GM21786 (cell line): ENCODE measurements around the gene G3BP2.
A peak's percentile ranks its signal among the peaks of the same experiment; 100 is the strongest.

ENCODE experiments used
- ATAC-seq: cut with Tn5 transposase; IDR thresholded peaks from one replicate; pipeline ENCODE4 v1.9.1; 2021; ENCODE audit not compliant: unreplicated experiment

G3BP2 gene

DNA sequence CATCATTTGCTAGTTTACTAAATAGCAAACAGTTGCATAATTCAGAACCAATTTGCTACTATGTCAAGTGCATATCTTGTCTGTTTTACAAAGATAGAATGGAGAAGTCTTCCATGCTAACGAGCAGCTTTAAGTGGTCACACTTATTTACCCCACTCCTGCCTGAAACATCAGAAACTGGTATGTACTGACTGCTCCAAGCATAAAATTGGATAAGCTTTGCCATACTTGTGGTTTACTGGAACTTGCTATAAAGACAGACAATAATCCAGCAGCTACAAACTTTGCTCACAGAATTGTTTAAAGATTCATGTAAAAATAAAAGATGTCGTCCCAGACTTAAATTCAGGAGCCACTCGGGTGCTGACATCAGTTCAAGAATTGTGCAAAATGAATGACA lies 29.6 kb downstream of the G3BP2 start:
- ATAC-seq, result no peak

- no peak for ATAC-seq
These were observed 34.0 kb downstream of the G3BP2 start for GRCh38 chr4:75639124-75639695.

GRCh38 chr4:75637827-75638226 lies 35.4 kb downstream of the G3BP2 start:
- no peak for ATAC-seq

DNA sequence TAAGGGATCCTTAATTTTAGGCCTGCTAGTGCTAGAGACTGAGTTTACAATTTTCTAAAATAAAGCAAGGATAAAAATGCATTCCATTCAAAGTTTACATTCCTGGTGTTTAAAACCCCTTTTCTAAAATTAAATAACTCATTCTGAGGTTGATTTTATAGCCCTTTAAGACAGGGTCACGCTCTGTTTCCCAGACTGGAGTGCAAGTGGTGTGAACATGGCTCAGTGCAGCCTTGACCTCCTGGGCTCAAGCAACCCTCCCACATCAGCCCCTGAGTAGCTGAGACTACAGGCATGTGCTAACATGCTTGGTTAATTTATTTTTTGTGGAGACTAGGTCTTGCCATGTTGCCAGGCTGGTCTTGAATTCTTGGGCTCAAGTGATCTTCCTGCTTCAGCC lies 36.0 kb downstream of the G3BP2 start:
- ATAC-seq, result no peak

DNA sequence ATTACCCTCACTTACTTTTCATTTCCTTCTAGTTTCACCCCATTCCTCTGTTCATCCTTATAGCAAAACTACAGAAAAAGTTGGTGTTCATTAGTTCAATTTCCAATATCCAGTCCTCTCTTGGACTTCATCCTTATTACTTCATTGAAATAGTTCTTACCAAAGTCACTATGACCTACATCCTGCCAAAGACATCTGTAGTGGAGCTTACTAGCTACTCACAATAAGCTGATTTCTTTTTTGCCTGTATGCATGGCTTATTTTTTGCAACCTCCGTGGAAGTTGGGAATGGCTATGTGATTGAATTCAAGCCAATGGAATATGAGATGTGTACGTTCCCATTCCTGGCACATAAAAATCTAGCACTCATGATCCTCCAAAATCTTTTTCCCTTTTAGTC lies 38.3 kb downstream of the G3BP2 start:
- ATAC-seq, result no peak

GRCh38 chr4:75634281-75634680 lies 38.9 kb downstream of the G3BP2 start:
- ATAC-seq, result no peak

- ATAC-seq, result no peak
These were observed 39.4 kb downstream of the G3BP2 start for GRCh38 chr4:75633846-75634245.

GRCh38 chr4:75630937-75631329 lies 42.3 kb downstream of the G3BP2 start:
- no peak for ATAC-seq

GRCh38 chr4:75630174-75630936 lies 42.9 kb downstream of the G3BP2 start, which contains the start of gene CDKL2:
Gene CDKL2, minus strand, starts transcription at chr4:75630528. Its CDS starts 4,540 bp downstream, at chr4:75625988.
- ATAC-seq, result peak; percentile 100

GRCh38 chr4:75629239-75629638 lies 44.0 kb downstream of the G3BP2 start:
- no peak for ATAC-seq

DNA sequence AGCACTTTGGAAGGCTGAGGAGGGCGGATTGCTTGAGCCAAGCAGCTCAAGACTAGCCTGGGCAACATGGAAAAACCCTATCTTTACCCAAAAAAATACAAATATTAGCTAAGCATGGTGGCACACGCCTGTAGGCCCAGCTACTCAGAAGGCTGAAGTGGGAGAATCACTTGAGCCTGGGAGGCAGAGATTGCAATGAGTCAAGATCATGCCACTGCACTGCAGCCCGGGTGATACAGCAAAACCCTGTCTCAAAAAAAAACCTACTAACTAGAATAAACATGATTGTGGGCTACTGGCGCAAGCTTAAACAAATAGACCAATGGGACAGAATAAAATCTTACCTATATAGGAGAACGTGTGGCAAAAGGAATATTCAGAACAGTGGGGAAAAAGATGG lies 50.2 kb downstream of the G3BP2 start:
- no peak for ATAC-seq

GRCh38 chr4:75621715-75622114 lies 51.5 kb downstream of the G3BP2 start:
- ATAC-seq, result no peak

- ATAC-seq, result no peak
These were observed 60.9 kb downstream of the G3BP2 start for GRCh38 chr4:75612306-75612705.

DNA sequence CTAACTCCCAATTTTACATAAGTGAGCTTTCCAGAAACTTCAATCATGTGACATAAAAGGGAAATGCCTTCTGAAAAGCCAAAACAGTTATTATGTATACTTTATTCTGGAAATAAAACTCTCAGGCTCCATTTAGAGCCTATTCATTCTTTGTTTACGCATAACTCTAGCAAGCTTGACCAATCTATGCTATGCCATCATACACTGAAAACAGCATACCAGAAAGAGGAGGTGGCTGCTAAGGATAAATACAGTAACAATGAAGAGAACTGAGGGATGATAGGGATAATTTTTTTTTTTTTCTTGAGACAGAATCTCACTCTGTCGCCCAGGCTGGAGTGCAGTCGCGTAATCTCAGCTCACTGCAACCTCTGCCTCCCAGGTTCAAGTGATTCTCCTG lies 67.3 kb downstream of the G3BP2 start:
- no peak for ATAC-seq

- no peak for ATAC-seq
These were observed 73.6 kb downstream of the G3BP2 start for GRCh38 chr4:75599647-75600046.

DNA sequence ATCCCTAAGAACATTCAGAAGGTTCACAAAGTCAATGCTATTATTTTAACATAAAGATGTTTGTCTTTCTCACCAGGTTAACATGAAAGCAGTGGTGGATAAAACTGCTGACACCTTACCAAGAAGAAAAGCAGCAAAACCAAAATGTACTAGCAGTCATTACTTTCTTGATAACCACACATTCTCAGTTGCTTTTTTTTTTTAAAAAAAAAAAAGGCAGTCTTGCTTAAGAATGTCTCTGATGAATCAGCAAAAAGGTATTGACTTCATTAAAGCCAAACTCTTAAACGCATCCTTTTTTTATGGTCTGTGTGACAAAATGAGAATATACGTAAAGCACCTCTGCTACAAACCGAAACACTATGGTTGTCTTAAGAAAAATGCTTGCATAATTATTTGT lies 74.8 kb downstream of the G3BP2 start:
- ATAC-seq, result no peak

DNA sequence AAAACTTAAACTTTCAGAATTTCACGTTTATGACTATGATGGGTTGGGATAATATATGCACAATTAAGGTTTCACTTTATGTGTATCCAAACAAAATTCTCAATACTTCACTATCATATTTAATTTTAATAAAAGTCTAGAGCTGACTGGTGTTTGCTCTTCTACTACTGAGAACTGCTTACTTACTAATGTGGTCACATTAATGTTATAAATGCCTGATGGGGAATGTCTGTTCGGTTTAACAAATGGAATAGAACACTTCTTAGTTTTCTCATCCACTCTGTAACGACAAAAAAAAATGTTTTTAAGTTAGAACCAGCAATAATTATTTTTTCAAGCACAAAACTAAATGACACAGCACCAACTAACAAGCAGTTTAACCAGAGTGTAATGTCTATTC lies 77.2 kb downstream of the G3BP2 start:
- ATAC-seq, result no peak

- ATAC-seq, result no peak
These were observed 79.8 kb downstream of the G3BP2 start for GRCh38 chr4:75593393-75593792.
